Activated naive CD8-positive, alpha-beta T cell treated with anti-CD3 and anti-CD28 coated beads for 36 hours (primary cell): ENCODE measurements around the gene PRR5L. TPM values are rescaled to one million over a fixed set of nuclear protein-coding genes. Genes with fewer than 3 reads are reported as not detected.

ENCODE experiments used
- DNase-seq: peaks from one replicate; pipeline ENCODE4 v3.0.0; 2021
- H3K27ac Mint-ChIP-seq: one replicate; pipeline ENCODE4 v1.8.0; 2022; ENCODE audit warnings: mild to moderate bottlenecking, moderate library complexity, mixed read lengths
- H3K27me3 Mint-ChIP-seq: one replicate; pipeline ENCODE4 v1.8.0; 2022; ENCODE audit warnings: mild to moderate bottlenecking, mixed read lengths
- H3K36me3 Mint-ChIP-seq: one replicate; pipeline ENCODE4 v1.8.0; 2021; ENCODE audit warnings: mild to moderate bottlenecking, mixed read lengths
- H3K4me1 Mint-ChIP-seq: one replicate; pipeline ENCODE4 v1.8.0; 2021; ENCODE audit warnings: mixed read lengths
- H3K4me3 Mint-ChIP-seq: one replicate; pipeline ENCODE4 v1.8.0; 2022; ENCODE audit warnings: mild to moderate bottlenecking, moderate library complexity, mixed read lengths
- H3K9me3 Mint-ChIP-seq: one replicate; pipeline ENCODE4 v1.8.0; 2022; ENCODE audit warnings: mixed read lengths
- total RNA-seq, 2 experiments: library from RNA; stranded (reverse); gene quantifications; one replicate each; pipeline ENCODE4 v1.2.3, GENCODE V29; 2021

PRR5L gene
- total RNA-seq, 2 experiments from 2014 or later = 6.0 to 6.9 TPM

GRCh38 chr11:36449561-36450096 is 153.5 kb downstream of the PRR5L start:
- Mint-ChIP-seq H3K4me1 (peaks cover 22% of the 10 kb centered on the region), H3K4me3 (peak overlapping the region; percentile 1), H3K27ac (peak overlapping the region; percentile 8), H3K27me3 (no peaks in the 10 kb centered on the region), H3K36me3 (no peaks in the 10 kb centered on the region), H3K9me3 (no peaks in the 10 kb centered on the region)
- DNase-seq = no peak

GRCh38 chr11:36450110-36450572 is 154.1 kb downstream of the PRR5L start:
- Mint-ChIP-seq H3K4me3 (peak overlapping the region; percentile 1), H3K27ac (no peak overlapping the region), H3K27me3 (no peaks in the 10 kb centered on the region), H3K4me1 (peaks cover 22% of the 10 kb centered on the region), H3K36me3 (no peaks in the 10 kb centered on the region), H3K9me3 (no peaks in the 10 kb centered on the region)
- no peak for DNase-seq

- peaks cover 22% of the 10 kb centered on the region for H3K4me1 Mint-ChIP-seq
- H3K36me3 Mint-ChIP-seq = no peaks in the 10 kb centered on the region
- no peak overlapping the region for H3K4me3 Mint-ChIP-seq
- H3K27ac Mint-ChIP-seq = no peak overlapping the region
- no peaks in the 10 kb centered on the region for H3K9me3 Mint-ChIP-seq
- no peaks in the 10 kb centered on the region for H3K27me3 Mint-ChIP-seq
- no peak for DNase-seq
Observed at GRCh38 chr11:36451045-36451444, 155.0 kb downstream of the PRR5L start.

- Mint-ChIP-seq H3K36me3 (no peaks in the 10 kb centered on the region), H3K4me1 (peaks cover 22% of the 10 kb centered on the region), H3K27ac (no peak overlapping the region), H3K9me3 (no peaks in the 10 kb centered on the region), H3K4me3 (no peak overlapping the region), H3K27me3 (no peaks in the 10 kb centered on the region)
- DNase-seq = no peak
Observed at GRCh38 chr11:36451681-36452080, 155.6 kb downstream of the PRR5L start.

GRCh38 chr11:36452236-36452940 is 156.3 kb downstream of the PRR5L start:
- Mint-ChIP-seq H3K4me3 (no peak overlapping the region), H3K27ac (no peak overlapping the region), H3K36me3 (no peaks in the 10 kb centered on the region)

GRCh38 chr11:36452961-36453360 is 156.9 kb downstream of the PRR5L start:
- H3K4me1 Mint-ChIP-seq = peaks cover 22% of the 10 kb centered on the region
- H3K9me3 Mint-ChIP-seq = no peaks in the 10 kb centered on the region
- DNase-seq = no peak
- no peaks in the 10 kb centered on the region for H3K36me3 Mint-ChIP-seq
- no peak overlapping the region for H3K27ac Mint-ChIP-seq
- H3K4me3 Mint-ChIP-seq = no peak overlapping the region
- H3K27me3 Mint-ChIP-seq = no peaks in the 10 kb centered on the region

More at GRCh38 chr11:36452236-36452940, 156.3 kb downstream of the PRR5L start:
- H3K9me3 Mint-ChIP-seq = no peaks in the 10 kb centered on the region
- peak; percentile 13 for DNase-seq
- H3K27me3 Mint-ChIP-seq = no peaks in the 10 kb centered on the region
- H3K4me1 Mint-ChIP-seq = peaks cover 22% of the 10 kb centered on the region

GRCh38 chr11:36453678-36454077 is 157.6 kb downstream of the PRR5L start:
- Mint-ChIP-seq H3K27ac (no peak overlapping the region), H3K27me3 (no peaks in the 10 kb centered on the region), H3K9me3 (no peaks in the 10 kb centered on the region), H3K4me1 (peaks cover 22% of the 10 kb centered on the region), H3K36me3 (no peaks in the 10 kb centered on the region), H3K4me3 (no peak overlapping the region)
- no peak for DNase-seq

- no peaks in the 10 kb centered on the region for H3K9me3 Mint-ChIP-seq
- no peaks in the 10 kb centered on the region for H3K36me3 Mint-ChIP-seq
- H3K4me3 Mint-ChIP-seq = no peak overlapping the region
- H3K4me1 Mint-ChIP-seq = peaks cover 22% of the 10 kb centered on the region
- no peaks in the 10 kb centered on the region for H3K27me3 Mint-ChIP-seq
- H3K27ac Mint-ChIP-seq = no peak overlapping the region
- DNase-seq = no peak
Observed at GRCh38 chr11:36454551-36454940, 158.5 kb downstream of the PRR5L start.

GRCh38 chr11:36454941-36455631 is 159.0 kb downstream of the PRR5L start:
- no peaks in the 10 kb centered on the region for H3K36me3 Mint-ChIP-seq
- H3K27ac Mint-ChIP-seq = no peak overlapping the region
- H3K4me3 Mint-ChIP-seq = no peak overlapping the region
- no peaks in the 10 kb centered on the region for H3K9me3 Mint-ChIP-seq
- DNase-seq = no peak
- peaks cover 19% of the 10 kb centered on the region for H3K4me1 Mint-ChIP-seq
- H3K27me3 Mint-ChIP-seq = no peaks in the 10 kb centered on the region

GRCh38 chr11:36455658-36456111 is 159.6 kb downstream of the PRR5L start:
- Mint-ChIP-seq H3K27ac (no peak overlapping the region), H3K27me3 (no peaks in the 10 kb centered on the region), H3K4me1 (peaks cover 21% of the 10 kb centered on the region), H3K4me3 (no peak overlapping the region), H3K9me3 (no peaks in the 10 kb centered on the region), H3K36me3 (no peaks in the 10 kb centered on the region)
- no peak for DNase-seq

- no peak overlapping the region for H3K27ac Mint-ChIP-seq
- DNase-seq = no peak
- H3K27me3 Mint-ChIP-seq = no peaks in the 10 kb centered on the region
- no peak overlapping the region for H3K4me3 Mint-ChIP-seq
- no peaks in the 10 kb centered on the region for H3K36me3 Mint-ChIP-seq
- peaks cover 19% of the 10 kb centered on the region for H3K4me1 Mint-ChIP-seq
- H3K9me3 Mint-ChIP-seq = no peaks in the 10 kb centered on the region
Observed at GRCh38 chr11:36456156-36456555, 160.1 kb downstream of the PRR5L start.

- no peak for DNase-seq
- peaks cover 3% of the 10 kb centered on the region for H3K27me3 Mint-ChIP-seq
- H3K27ac Mint-ChIP-seq = no peak overlapping the region
- no peaks in the 10 kb centered on the region for H3K9me3 Mint-ChIP-seq
- no peak overlapping the region for H3K4me3 Mint-ChIP-seq
- peaks cover 4% of the 10 kb centered on the region for H3K4me1 Mint-ChIP-seq
- H3K36me3 Mint-ChIP-seq = no peaks in the 10 kb centered on the region
Observed at GRCh38 chr11:36458129-36458915, 162.2 kb downstream of the PRR5L start.

GRCh38 chr11:36459046-36459445 is 163.0 kb downstream of the PRR5L start:
- DNase-seq = no peak
- H3K4me3 Mint-ChIP-seq = no peak overlapping the region
- no peaks in the 10 kb centered on the region for H3K36me3 Mint-ChIP-seq
- H3K4me1 Mint-ChIP-seq = peaks cover 4% of the 10 kb centered on the region
- H3K27ac Mint-ChIP-seq = no peak overlapping the region
- H3K27me3 Mint-ChIP-seq = peaks cover 3% of the 10 kb centered on the region
- H3K9me3 Mint-ChIP-seq = no peaks in the 10 kb centered on the region

GRCh38 chr11:36460220-36460619 is 164.1 kb downstream of the PRR5L start:
- Mint-ChIP-seq H3K4me1 (peaks cover 4% of the 10 kb centered on the region), H3K27ac (no peak overlapping the region), H3K9me3 (no peaks in the 10 kb centered on the region), H3K4me3 (no peak overlapping the region), H3K27me3 (peaks cover 7% of the 10 kb centered on the region), H3K36me3 (no peaks in the 10 kb centered on the region)
- DNase-seq = no peak

GRCh38 chr11:36462321-36462720 is 166.2 kb downstream of the PRR5L start:
- Mint-ChIP-seq H3K27me3 (peaks cover 7% of the 10 kb centered on the region), H3K9me3 (no peaks in the 10 kb centered on the region), H3K4me3 (no peak overlapping the region), H3K27ac (no peak overlapping the region), H3K4me1 (peaks cover 6% of the 10 kb centered on the region), H3K36me3 (no peaks in the 10 kb centered on the region)
- DNase-seq = no peak
